ENCODE data around the gene SMG9.

SMG9 gene

GRCh38 chr19:43720936-43721335 is 33.8 kb downstream of the SMG9 start:
- DNase-seq, result no peak

- no peak for DNase-seq
These were observed 34.8 kb downstream of the SMG9 start for GRCh38 chr19:43719918-43720317.

- no peak for DNase-seq
These were observed 35.3 kb downstream of the SMG9 start for GRCh38 chr19:43719378-43719868.

- DNase-seq, result no peak
These were observed 36.0 kb downstream of the SMG9 start for GRCh38 chr19:43718627-43719377.

GRCh38 chr19:43715776-43716175 is 39.0 kb downstream of the SMG9 start, which contains the start of gene IRGC:
Gene IRGC (plus strand): TSS chr19:43716076. CDS start chr19:43718559, 2,483 bp downstream.
- DNase-seq, result no peak

GRCh38 chr19:43713208-43713607 is 41.6 kb downstream of the SMG9 start:
- no peak for DNase-seq

- DNase-seq, result no peak
These were observed 42.9 kb downstream of the SMG9 start for GRCh38 chr19:43711751-43712355.

GRCh38 chr19:43708716-43709115 is 46.0 kb downstream of the SMG9 start:
- no peak for DNase-seq

- DNase-seq, result no peak
These were observed 47.5 kb downstream of the SMG9 start for GRCh38 chr19:43707158-43707712.

- no peak for DNase-seq
These were observed 49.0 kb downstream of the SMG9 start for GRCh38 chr19:43705729-43706128.

GRCh38 chr19:43704002-43704705 is 50.6 kb downstream of the SMG9 start:
- no peak for DNase-seq

- DNase-seq, result no peak
These were observed 54.3 kb downstream of the SMG9 start for GRCh38 chr19:43700395-43701000.

- DNase-seq, result no peak
These were observed 55.0 kb downstream of the SMG9 start for GRCh38 chr19:43699506-43700394.

GRCh38 chr19:43697295-43697694 is 57.5 kb downstream of the SMG9 start:
- DNase-seq, result no peak

GRCh38 chr19:43695985-43696704 is 58.6 kb downstream of the SMG9 start:
- no peak for DNase-seq

GRCh38 chr19:43694553-43694952 is 60.2 kb downstream of the SMG9 start:
- DNase-seq, result no peak

GRCh38 chr19:43692877-43693276 is 61.9 kb downstream of the SMG9 start:
- no peak for DNase-seq

- no peak for DNase-seq
These were observed 62.4 kb downstream of the SMG9 start for GRCh38 chr19:43692385-43692784.

- no peak for DNase-seq
These were observed 63.0 kb downstream of the SMG9 start for GRCh38 chr19:43691755-43692154.

- DNase-seq, result no peak
These were observed 63.9 kb downstream of the SMG9 start for GRCh38 chr19:43690890-43691289.

GRCh38 chr19:43690444-43690843 is 64.3 kb downstream of the SMG9 start:
- DNase-seq, result no peak

Measured in T-helper 1 cell (primary cell).